Ureter (tissue), 1 donor: ENCODE measurements around the gene LPAR4. TPM values are rescaled to one million over a fixed set of nuclear protein-coding genes. Genes with fewer than 3 reads are reported as not detected.
"Not testable (repeated sequence)": the region's sequence is repeated elsewhere in the genome, so short reads cannot be mapped to it uniquely, and the experiment has no call there.

ENCODE experiments used
- DNase-seq: peaks from one replicate; pipeline ENCODE4 v3.0.0-alpha.2; 2020; ENCODE audit warnings: low spot score
- total RNA-seq: library from RNA; stranded (reverse); gene quantifications from one replicate; pipeline ENCODE4 v1.2.4, GENCODE V29; 2023
- donor health status: DM: yes; HTN: yes; CAD: no.

Gene LPAR4
- 0.18 TPM for total RNA-seq

GRCh38 chrX:78747489-78747888 lies at the start of gene LPAR4:
TSS of gene LPAR4 (plus strand) at chrX:78747720. CDS start at chrX:78754870, 7,150 bp downstream.
- no peak for DNase-seq

GRCh38 chrX:78706071-78706470 lies 41.4 kb upstream of the LPAR4 start:
- DNase-seq: no peak

- DNase-seq: no peak
These were observed 39.3 kb upstream of the LPAR4 start for GRCh38 chrX:78708262-78708661.

- DNase-seq: no peak
These were observed 38.7 kb upstream of the LPAR4 start for GRCh38 chrX:78708816-78709215.

GRCh38 chrX:78710171-78710570 lies 37.3 kb upstream of the LPAR4 start:
- DNase-seq: no peak

- no peak for DNase-seq
These were observed 35.2 kb upstream of the LPAR4 start for GRCh38 chrX:78712336-78712735.

- DNase-seq: no peak
These were observed 22.2 kb upstream of the LPAR4 start for GRCh38 chrX:78725287-78725686.

- no peak for DNase-seq
These were observed 1.0 kb upstream of the LPAR4 start for GRCh38 chrX:78746496-78746895.

- DNase-seq: no peak
These were observed 451 bp downstream of the LPAR4 start for GRCh38 chrX:78747971-78748370.

GRCh38 chrX:78748846-78749245 lies 1.3 kb downstream of the LPAR4 start:
- no peak for DNase-seq

- no peak for DNase-seq
These were observed 6.1 kb downstream of the LPAR4 start for GRCh38 chrX:78753571-78753970.

- no peak for DNase-seq
These were observed 7.4 kb downstream of the LPAR4 start for GRCh38 chrX:78754917-78755316.

- no peak for DNase-seq
These were observed 11.6 kb downstream of the LPAR4 start for GRCh38 chrX:78759081-78759480.

GRCh38 chrX:78769101-78769755 lies 21.7 kb downstream of the LPAR4 start:
- DNase-seq: no peak

GRCh38 chrX:78769946-78770345 lies 22.4 kb downstream of the LPAR4 start:
- no peak for DNase-seq

- DNase-seq: no peak
These were observed 49.4 kb downstream of the LPAR4 start for GRCh38 chrX:78796916-78797315.

GRCh38 chrX:78800114-78800513 lies 52.6 kb downstream of the LPAR4 start:
- DNase-seq: no peak

GRCh38 chrX:78800694-78801093 lies 53.2 kb downstream of the LPAR4 start:
- DNase-seq: no peak

GRCh38 chrX:78801522-78801921 lies 54.0 kb downstream of the LPAR4 start:
- no peak for DNase-seq

- not testable (repeated sequence) for DNase-seq
These were observed 55.0 kb downstream of the LPAR4 start for GRCh38 chrX:78802526-78802925.
